GM18907 (cell line): ENCODE measurements around the gene KLHDC7B.
"Not testable (repeated sequence)": the region's sequence is repeated elsewhere in the genome, so short reads cannot be mapped to it uniquely, and the experiment has no call there.

Experiments used
- ATAC-seq: cut with Tn5 transposase; IDR thresholded peaks from one replicate; pipeline ENCODE4 v1.9.1; 2021; ENCODE audit warnings: mild to moderate bottlenecking, moderate library complexity; ENCODE audit not compliant: unreplicated experiment

Gene KLHDC7B

GRCh38 chr22:50517495-50518260 is 28.0 kb upstream of the KLHDC7B start:
- no peak for ATAC-seq

GRCh38 chr22:50518606-50519005 is 27.1 kb upstream of the KLHDC7B start:
- no peak for ATAC-seq

- ATAC-seq = no peak
Observed at GRCh38 chr22:50519151-50519550, 26.5 kb upstream of the KLHDC7B start.

GRCh38 chr22:50520184-50520583 is 25.5 kb upstream of the KLHDC7B start:
- ATAC-seq = not testable (repeated sequence)

- no peak for ATAC-seq
Observed at GRCh38 chr22:50520826-50521453, 24.8 kb upstream of the KLHDC7B start.

- ATAC-seq = no peak
Observed at GRCh38 chr22:50521710-50522109, 24.0 kb upstream of the KLHDC7B start.

- ATAC-seq = no peak
Observed at GRCh38 chr22:50522208-50522805, 23.4 kb upstream of the KLHDC7B start.

- ATAC-seq = no peak
Observed at GRCh38 chr22:50522806-50523438, 22.8 kb upstream of the KLHDC7B start.

GRCh38 chr22:50523458-50523805 is 22.3 kb upstream of the KLHDC7B start:
- no peak for ATAC-seq

GRCh38 chr22:50523806-50524675 is 21.7 kb upstream of the KLHDC7B start:
- ATAC-seq = no peak

GRCh38 chr22:50524676-50525103 is 21.0 kb upstream of the KLHDC7B start:
- ATAC-seq = no peak

GRCh38 chr22:50525104-50525857 is 20.4 kb upstream of the KLHDC7B start, which contains the start of gene SCO2:
SCO2 (minus strand) TSS chr22:50525598; CDS start chr22:50524411, 1,187 bp downstream.
- ATAC-seq = peak; percentile 44

- ATAC-seq = no peak
Observed at GRCh38 chr22:50525858-50526107, 19.9 kb upstream of the KLHDC7B start.

GRCh38 chr22:50526108-50526833 is 19.4 kb upstream of the KLHDC7B start:
- peak; percentile 29 for ATAC-seq

- ATAC-seq = no peak
Observed at GRCh38 chr22:50526834-50527801, 18.6 kb upstream of the KLHDC7B start.

GRCh38 chr22:50527921-50528681 is 17.6 kb upstream of the KLHDC7B start:
- ATAC-seq = no peak

- no peak for ATAC-seq
Observed at GRCh38 chr22:50528682-50529415, 16.9 kb upstream of the KLHDC7B start.
